PC-3 (cell line): Measurements from ENCODE around the gene KRT81. TPM values are rescaled to one million over a fixed set of nuclear protein-coding genes. Genes with fewer than 3 reads are reported as not detected.

Source experiments
- ATAC-seq: fragments of 200-7000 bp; cut with Tn5 transposase; 2 replicates; pipeline ENCODE4 v1.9.1; 2020; ENCODE audit warnings: mild to moderate bottlenecking, moderate library complexity
- BruUV-seq: library from RNA; stranded (reverse); fragments of 400-500 nt; replicated peaks from 2 replicates; lab custom pipeline; 2021; lab: Mats Ljungman, UMichigan
- CTCF ChIA-PET: fragments of 300-600 bp; sonication (Branson Sonifier 250); formaldehyde crosslinking; loops from one replicate; lab custom pipeline; 2022; ENCODE audit warnings: antibody characterized with exemption; lab: Charles Lee
- POLR2A ChIA-PET: fragments of 300-600 bp; sonication (Branson Sonifier 250); formaldehyde crosslinking; loops from one replicate; lab custom pipeline; 2022; ENCODE audit warnings: antibody characterized with exemption; ENCODE audit not compliant: unreplicated experiment; lab: Charles Lee
- DNase-seq: peaks from one replicate; pipeline ENCODE4 v3.0.0-alpha.2; 2015
- H2AFZ ChIP-seq: fragments of 300-600 bp; sonication (generic); 2 replicates; pipeline ENCODE4 v1.6.0; 2016; ENCODE audit warnings: antibody characterized with exemption, low read length
- H3F3A ChIP-seq: fragments of 300-600 bp; sonication (generic); one replicate; pipeline ENCODE4 v1.6.0; 2017; ENCODE audit warnings: antibody characterized with exemption, low read length, control low read depth, mild to moderate bottlenecking; ENCODE audit not compliant: unreplicated experiment
- H3K27ac ChIP-seq: fragments of 300-600 bp; sonication (generic); 2 replicates; pipeline ENCODE4 v1.5.1; 2016; ENCODE audit warnings: mild to moderate bottlenecking, low read length
- H3K27me3 ChIP-seq: fragments of 300-600 bp; sonication (generic); 2 replicates; pipeline ENCODE4 v1.6.1; 2016; ENCODE audit warnings: low read length, mixed read lengths
- H3K36me3 ChIP-seq: fragments of 300-600 bp; sonication (generic); 2 replicates; pipeline ENCODE4 v1.6.1; 2016; ENCODE audit warnings: low read depth, mixed run types, low read length, mixed read lengths
- H3K4me1 ChIP-seq: fragments of 300-600 bp; sonication (generic); 2 replicates; pipeline ENCODE4 v1.5.1; 2016; ENCODE audit warnings: low read length; ENCODE audit not compliant: insufficient read depth
- H3K4me2 ChIP-seq: fragments of 300-600 bp; sonication (generic); 2 replicates; pipeline ENCODE4 v1.6.0; 2016; ENCODE audit warnings: low read length
- H3K4me3 ChIP-seq: fragments of 300-600 bp; sonication (generic); 2 replicates; pipeline ENCODE4 v1.5.1; 2016; ENCODE audit warnings: mild to moderate bottlenecking, low read length, mixed read lengths
- H3K79me2 ChIP-seq: fragments of 300-600 bp; sonication (generic); 2 replicates; pipeline ENCODE4 v1.6.1; 2017; ENCODE audit warnings: low read length, mixed read lengths
- H3K9ac ChIP-seq: fragments of 300-600 bp; sonication (generic); 2 replicates; pipeline ENCODE4 v1.6.0; 2016; ENCODE audit warnings: mild to moderate bottlenecking, low read length
- H3K9me2 ChIP-seq: fragments of 300-600 bp; sonication (generic); replicated peaks from 2 replicates; pipeline ENCODE4 v1.6.1; 2016; ENCODE audit warnings: mixed run types, low read length, mixed read lengths
- H3K9me3 ChIP-seq: fragments of 300-600 bp; sonication (generic); 2 replicates; pipeline ENCODE4 v1.6.1; 2016; ENCODE audit warnings: low read length, mixed read lengths
- H4K20me1 ChIP-seq: fragments of 300-600 bp; sonication (generic); 2 replicates; pipeline ENCODE4 v1.6.1; 2016; ENCODE audit warnings: low read length, mixed read lengths
- CTCF ChIP-seq: fragments of 300-600 bp; sonication (generic); conservative IDR thresholded peaks from 2 replicates; pipeline ENCODE4 v1.5.1; 2017; ENCODE audit warnings: antibody characterized with exemption, low read depth, mild to moderate bottlenecking, low read length
- EZH2 ChIP-seq: fragments of 300-600 bp; sonication (generic); IDR thresholded peaks from one replicate; pipeline ENCODE4 v1.6.1; 2017; ENCODE audit warnings: antibody characterized with exemption, mild to moderate bottlenecking, low read length; ENCODE audit not compliant: unreplicated experiment
- EZH2phosphoT487 ChIP-seq: fragments of 300-600 bp; sonication (generic); IDR thresholded peaks from 2 replicates; pipeline ENCODE4 v1.6.1; 2018; ENCODE audit warnings: mild to moderate bottlenecking, antibody characterized with exemption, low read length, borderline replicate concordance
- intact Hi-C: fragments of 100-400 bp; cut with micrococcal nuclease; formaldehyde crosslinking; loops from 2 replicates; pipeline ENCODE4 v1.9.0; 2023
- total RNA-seq: library from RNA; depleted of rRNA; stranded (reverse); fragments of >200 nt; gene quantifications from 2 replicates; pipeline ENCODE4 v1.2.3, GENCODE V29; 2014

Gene KRT81
- total RNA-seq, 1 experiment from 2014 or later = 1,688 TPM

DNA sequence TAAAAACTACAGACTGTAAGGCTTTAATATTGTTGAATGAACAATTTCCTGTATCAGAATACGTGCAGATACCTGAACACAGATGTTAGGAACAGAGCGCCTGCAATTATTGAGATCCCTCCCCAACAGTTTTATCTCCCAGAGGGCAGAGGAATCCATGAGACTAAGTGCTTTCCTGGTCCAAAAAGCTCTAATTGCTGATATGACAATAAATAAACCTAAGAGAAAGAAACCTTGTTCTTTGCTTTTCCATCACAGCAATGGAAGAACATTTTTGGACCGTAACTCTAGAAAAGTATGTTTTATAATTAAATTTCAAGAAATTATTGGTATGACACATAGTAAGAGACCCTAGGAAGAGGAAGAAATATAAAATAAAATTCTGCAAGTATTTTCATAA lies 42.9 kb upstream of the KRT81 start:
- BruUV-seq = no TSS peak
- CTCF ChIA-PET = no interaction called here
- H3K4me3 ChIP-seq = no peak overlapping the region

GRCh38 chr12:52333321-52333720 lies 42.0 kb upstream of the KRT81 start:
- ATAC-seq (no peak), DNase-seq (no peak)
- Histone ChIP-seq H3K27me3 (no peaks in the 10 kb centered on the region), H3K4me3 (no peak overlapping the region), H3K9me3 (no peaks in the 10 kb centered on the region), H3K9ac (no peak overlapping the region), H3K27ac (no peak overlapping the region), H3K79me2 (no peaks in the 10 kb centered on the region), H3K9me2 (no peaks in the 10 kb centered on the region), H4K20me1 (no peaks in the 10 kb centered on the region), H3K4me2 (no peak overlapping the region), H3K36me3 (no peaks in the 10 kb centered on the region), H3K4me1 (peaks cover under 1% of the 10 kb centered on the region), H2AFZ (no peak overlapping the region), H3F3A (no peaks in the 10 kb centered on the region)
- TF ChIP-seq CTCF = no peak
- no peak for TF ChIP-seq EZH2
- no peak for TF ChIP-seq EZH2phosphoT487
- POLR2A ChIA-PET = interaction anchor here (0.5 kb wide), 1 partner anchor 542 kb away, joined by 4 read pairs; no protein-coding TSS in a partner anchor
- CTCF ChIA-PET = no interaction called here
- intact Hi-C loops = no loop called here
- BruUV-seq = no TSS peak

More for the DNA sequence above, 42.9 kb upstream of the KRT81 start:
- DNase-seq (no peak), ATAC-seq (no peak)
- no peaks in the 10 kb centered on the region for H3F3A ChIP-seq
- H3K27ac ChIP-seq = no peak overlapping the region
- H4K20me1 ChIP-seq = no peaks in the 10 kb centered on the region
- H3K79me2 ChIP-seq = no peaks in the 10 kb centered on the region
- H3K9ac ChIP-seq = no peak overlapping the region
- no peaks in the 10 kb centered on the region for H3K4me1 ChIP-seq
- POLR2A ChIA-PET = no interaction called here
- H3K9me3 ChIP-seq = no peaks in the 10 kb centered on the region
- no peak overlapping the region for H3K4me2 ChIP-seq
- no peaks in the 10 kb centered on the region for H3K36me3 ChIP-seq
- H2AFZ ChIP-seq = no peak overlapping the region
- TF ChIP-seq EZH2 = no peak
- no peak for TF ChIP-seq CTCF
- no peak for TF ChIP-seq EZH2phosphoT487
- intact Hi-C loops = no loop called here
- H3K27me3 ChIP-seq = no peaks in the 10 kb centered on the region
- H3K9me2 ChIP-seq = no peaks in the 10 kb centered on the region

DNA sequence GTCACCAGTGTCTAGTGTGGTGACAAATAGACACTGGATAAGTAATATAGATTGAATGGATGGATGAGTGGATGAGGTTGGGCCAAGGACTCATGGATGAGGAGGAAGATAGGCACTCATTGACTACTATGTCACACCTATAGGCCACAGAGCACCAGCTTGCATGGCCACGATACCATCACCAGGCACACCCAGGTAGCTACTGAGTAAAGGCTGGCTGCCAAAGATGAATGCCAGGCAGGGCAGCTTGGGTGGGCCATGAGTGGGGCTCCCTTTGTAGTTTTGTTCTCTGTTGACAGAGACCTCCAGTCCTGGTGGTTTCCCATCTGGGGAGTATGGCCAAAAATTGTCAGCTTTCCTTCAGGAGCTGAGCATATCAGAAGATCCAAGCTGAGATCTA lies 41.0 kb upstream of the KRT81 start:
- Histone ChIP-seq H4K20me1 (no peaks in the 10 kb centered on the region), H2AFZ (no peak overlapping the region), H3K4me1 (peaks cover 8% of the 10 kb centered on the region), H3K79me2 (no peaks in the 10 kb centered on the region), H3K9ac (no peak overlapping the region), H3K9me2 (no peaks in the 10 kb centered on the region), H3K36me3 (no peaks in the 10 kb centered on the region), H3K27me3 (no peaks in the 10 kb centered on the region), H3K27ac (no peak overlapping the region), H3F3A (no peaks in the 10 kb centered on the region), H3K4me3 (no peak overlapping the region), H3K9me3 (no peaks in the 10 kb centered on the region), H3K4me2 (no peak overlapping the region)
- intact Hi-C loops = no loop called here
- ChIA-PET CTCF (no interaction called here), POLR2A (no interaction called here)
- BruUV-seq = no TSS peak
- TF ChIP-seq EZH2phosphoT487 = no peak
- no peak for TF ChIP-seq EZH2
- TF ChIP-seq CTCF = no peak
- ATAC-seq = no peak
- no peak for DNase-seq
